H1 (cell line): ENCODE data around the gene HRH2.

ENCODE experiments used
- CTCF ChIP-seq, 3 experiments: IDR thresholded peaks; 1 replicate in 2 of 3; 2 replicates in 1 of 3; pipeline versions ENCODE4 v1.5.1 to v1.6.1; 2011; ENCODE audit warnings: low read length in 3 of 3, mild to moderate bottlenecking in 3 of 3, inconsistent platforms in 2 of 3, low read depth in 1 of 3, moderate library complexity in 1 of 3; ENCODE audit not compliant: insufficient read depth in 1 of 3; ENCODE audit errors: control extremely low read depth in 1 of 3
- EGR1 ChIP-seq: IDR thresholded peaks from 2 replicates; pipeline ENCODE4 v1.6.1; 2011; ENCODE audit warnings: low read depth, low read length, borderline replicate concordance
- HDAC6 ChIP-seq: IDR thresholded peaks from one replicate; pipeline ENCODE4 v1.7.1; 2012; ENCODE audit warnings: low read depth, mild to moderate bottlenecking, inconsistent platforms, low read length, moderate library complexity
- JUN ChIP-seq: IDR thresholded peaks from 2 replicates; pipeline ENCODE4 v1.6.1; 2011; ENCODE audit warnings: low read depth, mild to moderate bottlenecking, improper control_type of control experiment, low read length
- MAX ChIP-seq: IDR thresholded peaks from 2 replicates; pipeline ENCODE4 v1.6.1; 2012; ENCODE audit warnings: inconsistent platforms
- TAF1 ChIP-seq: IDR thresholded peaks from 2 replicates; pipeline ENCODE4 v1.6.1; 2011; ENCODE audit warnings: mild to moderate bottlenecking, low read depth, low read length
- TCF12 ChIP-seq: IDR thresholded peaks from 2 replicates; pipeline ENCODE4 v1.6.1; 2011; ENCODE audit warnings: low read depth, mild to moderate bottlenecking, low read length
- USF2 ChIP-seq: IDR thresholded peaks from 2 replicates; pipeline ENCODE4 v1.6.1; 2011; ENCODE audit warnings: low read length, improper control_type of control experiment

DNA sequence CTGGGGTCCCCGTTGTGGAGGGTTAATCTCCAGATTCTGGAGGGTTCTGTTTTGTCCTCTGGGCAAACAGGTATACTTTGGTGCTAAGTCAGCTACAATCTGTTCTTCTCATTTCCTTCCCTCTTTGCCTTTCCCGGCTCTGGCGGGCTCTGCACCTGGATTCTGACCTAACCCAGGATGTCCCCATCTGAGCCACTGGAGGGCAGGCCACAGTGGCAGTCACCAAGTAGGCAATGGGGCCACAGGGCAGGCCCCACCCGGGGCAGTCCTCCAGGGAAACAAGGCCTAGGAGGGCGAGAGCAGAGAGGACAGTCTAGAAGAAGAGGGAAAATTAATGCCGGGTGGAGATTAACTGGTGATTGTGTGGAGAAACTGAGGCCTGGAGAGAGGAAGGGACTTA lies 40.4 kb upstream of the HRH2 start:
- TF ChIP-seq TAF1: no peak
- no peak for TF ChIP-seq MAX
- no peak for TF ChIP-seq EGR1
- TF ChIP-seq USF2: no peak
- no peak for TF ChIP-seq HDAC6
- TF ChIP-seq CTCF (IDR thresholded peaks at IDR 0.05; ENCODE audit: control extremely low read depth in 1 of 3, insufficient read depth in 1 of 3, low read depth in 1 of 3, low read length in 3 of 3): peak; percentile 59 to 68 (median 63)
- TF ChIP-seq TCF12: no peak
- no peak for TF ChIP-seq JUN
